ENCODE data around the gene DEFB129.
A peak's percentile ranks its signal among the peaks of the same experiment; 100 is the strongest.

The DEFB129 gene

DNA sequence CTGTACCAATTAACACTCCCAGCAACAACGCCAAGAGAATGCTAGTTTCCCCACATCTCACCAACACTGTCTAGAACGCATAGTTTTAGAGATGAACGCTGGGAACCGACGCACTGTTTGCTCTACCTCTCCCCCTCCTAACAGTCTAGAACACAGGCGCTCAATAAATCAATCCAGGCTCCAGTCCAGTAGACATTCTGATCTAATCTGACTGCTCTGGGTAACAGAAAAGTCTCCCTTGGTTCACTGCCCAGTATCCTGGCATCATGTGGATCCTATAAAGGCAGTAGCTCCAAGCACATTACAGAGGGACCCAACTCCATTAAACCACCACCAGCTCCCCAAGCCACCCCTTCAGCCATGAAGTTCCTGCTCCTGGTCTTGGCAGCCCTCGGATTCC lies 30.4 kb downstream of the DEFB129 start, which contains the start of gene DEFB132:
Gene DEFB132 (plus strand): TSS at position 306 of the 400 bp plus-strand sequence. CDS start 55 bp downstream, at position 361.
- no peak for DNase-seq

DNA sequence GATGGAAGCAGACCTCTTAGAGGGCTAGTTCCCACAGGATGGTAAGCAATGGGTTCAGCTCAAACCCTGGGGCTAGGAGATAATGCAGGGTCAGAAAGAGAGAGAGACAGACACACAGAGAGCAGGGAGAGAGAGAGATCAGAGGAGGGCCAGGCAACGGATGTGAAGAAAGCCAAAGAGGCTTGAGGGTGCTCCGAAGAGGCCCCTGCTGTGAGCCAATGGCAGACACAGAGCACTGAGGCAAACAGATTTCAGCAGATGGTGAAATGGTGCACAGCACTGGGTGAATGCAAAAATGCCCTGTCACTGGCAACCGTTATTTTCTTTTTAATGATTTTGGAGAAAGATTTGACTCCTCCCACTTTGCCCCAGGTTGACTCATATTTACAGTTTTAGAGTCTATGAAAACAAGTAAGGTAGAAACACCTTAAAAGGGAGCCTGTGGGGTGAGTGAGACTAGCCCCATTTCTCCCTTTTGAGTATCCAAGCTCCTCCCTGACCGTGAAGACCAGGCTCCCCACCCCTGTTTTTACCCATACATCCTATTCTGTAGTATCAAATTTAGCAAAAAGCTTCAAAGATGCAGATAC lies 31.3 kb downstream of the DEFB129 start:
- DNase-seq = no peak

GRCh38 chr20:258963-259362 lies 31.9 kb downstream of the DEFB129 start:
- no peak for DNase-seq

DNA sequence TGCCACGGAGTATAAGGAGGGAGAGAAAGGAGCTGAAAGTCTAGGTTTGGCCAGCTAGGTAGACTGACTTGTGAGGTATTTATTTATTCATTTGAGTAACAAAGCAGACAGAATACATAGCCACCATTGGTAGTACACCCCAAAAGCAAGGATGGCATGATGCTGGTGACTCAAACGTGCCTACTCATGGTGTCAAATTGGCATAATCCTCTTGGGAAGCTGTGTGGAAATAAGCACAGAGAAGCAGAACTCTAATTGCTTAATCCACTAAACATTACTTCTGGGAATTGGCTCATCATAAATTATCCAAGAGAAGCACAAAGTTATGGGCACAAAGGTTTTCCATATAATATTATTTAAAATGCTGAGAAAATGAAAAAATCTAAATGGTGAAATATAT lies 32.9 kb downstream of the DEFB129 start:
- no peak for DNase-seq

- no peak for DNase-seq
Observed at GRCh38 chr20:263701-264100, 36.6 kb downstream of the DEFB129 start.

- DNase-seq = peak; percentile 91
Observed at GRCh38 chr20:266596-267562, 39.8 kb downstream of the DEFB129 start.

GRCh38 chr20:270517-270916 lies 43.5 kb downstream of the DEFB129 start:
- no peak for DNase-seq

DNA sequence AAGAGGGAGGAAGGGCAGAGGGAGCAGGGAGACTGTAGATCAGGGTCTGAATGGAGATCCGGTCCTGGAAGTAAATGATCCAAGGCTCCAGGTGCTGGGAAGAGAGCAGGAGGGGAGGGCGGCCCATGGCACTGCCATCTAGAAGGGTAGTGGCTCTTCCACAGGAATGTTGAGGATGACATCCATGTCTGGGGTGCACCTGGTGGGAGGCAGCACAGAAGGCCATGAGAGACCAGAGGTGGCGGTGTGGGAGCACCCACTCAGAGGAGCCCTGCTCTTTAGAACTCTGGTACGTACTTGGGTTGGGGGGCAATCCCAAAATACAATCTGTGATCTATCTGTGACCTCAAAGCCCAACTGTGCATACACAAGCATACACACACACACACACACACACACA lies 44.0 kb downstream of the DEFB129 start:
- no peak for DNase-seq

DNA sequence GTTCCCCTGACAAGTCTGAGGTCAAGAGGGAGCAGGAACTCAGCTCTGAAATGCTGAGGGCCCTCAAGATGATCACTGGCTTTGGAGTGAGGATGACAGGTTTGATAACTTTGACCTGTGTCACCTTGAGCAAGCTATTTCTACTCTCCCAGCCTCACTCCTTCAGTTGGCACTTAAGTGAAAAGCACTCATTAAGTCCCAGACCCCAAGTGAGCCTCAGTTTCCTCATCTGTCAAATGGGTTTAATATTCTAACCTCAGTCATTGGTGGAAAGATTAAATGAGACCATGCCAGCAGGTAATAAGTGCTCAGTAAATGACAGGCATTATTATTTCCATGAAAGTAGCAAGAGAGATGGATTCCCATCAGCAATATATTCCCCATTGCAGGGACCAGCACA lies 44.5 kb downstream of the DEFB129 start:
- no peak for DNase-seq

GRCh38 chr20:272718-273117 lies 45.7 kb downstream of the DEFB129 start:
- DNase-seq = no peak

DNA sequence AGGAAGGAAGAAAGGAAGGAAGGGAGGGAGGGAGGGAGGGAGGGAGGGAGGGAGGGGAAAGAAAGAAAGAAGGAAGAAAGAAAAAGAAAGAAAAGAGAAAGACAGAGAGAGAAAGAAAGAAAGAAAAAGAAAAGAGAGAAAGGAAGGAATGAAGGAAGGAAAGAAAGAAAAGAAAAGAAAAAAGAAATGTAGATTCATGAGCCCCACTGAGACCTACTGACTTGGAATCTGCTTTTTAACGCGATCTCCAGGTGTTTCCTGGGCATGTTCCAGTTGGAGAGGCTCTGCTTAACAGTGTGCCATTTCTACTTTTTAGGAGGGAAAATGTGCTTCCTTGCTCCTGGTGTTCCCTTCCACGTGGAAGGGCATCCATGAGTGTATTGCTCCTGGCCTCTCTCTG lies 46.8 kb downstream of the DEFB129 start:
- no peak for DNase-seq

GRCh38 chr20:275791-276190 lies 48.7 kb downstream of the DEFB129 start:
- no peak for DNase-seq

DNA sequence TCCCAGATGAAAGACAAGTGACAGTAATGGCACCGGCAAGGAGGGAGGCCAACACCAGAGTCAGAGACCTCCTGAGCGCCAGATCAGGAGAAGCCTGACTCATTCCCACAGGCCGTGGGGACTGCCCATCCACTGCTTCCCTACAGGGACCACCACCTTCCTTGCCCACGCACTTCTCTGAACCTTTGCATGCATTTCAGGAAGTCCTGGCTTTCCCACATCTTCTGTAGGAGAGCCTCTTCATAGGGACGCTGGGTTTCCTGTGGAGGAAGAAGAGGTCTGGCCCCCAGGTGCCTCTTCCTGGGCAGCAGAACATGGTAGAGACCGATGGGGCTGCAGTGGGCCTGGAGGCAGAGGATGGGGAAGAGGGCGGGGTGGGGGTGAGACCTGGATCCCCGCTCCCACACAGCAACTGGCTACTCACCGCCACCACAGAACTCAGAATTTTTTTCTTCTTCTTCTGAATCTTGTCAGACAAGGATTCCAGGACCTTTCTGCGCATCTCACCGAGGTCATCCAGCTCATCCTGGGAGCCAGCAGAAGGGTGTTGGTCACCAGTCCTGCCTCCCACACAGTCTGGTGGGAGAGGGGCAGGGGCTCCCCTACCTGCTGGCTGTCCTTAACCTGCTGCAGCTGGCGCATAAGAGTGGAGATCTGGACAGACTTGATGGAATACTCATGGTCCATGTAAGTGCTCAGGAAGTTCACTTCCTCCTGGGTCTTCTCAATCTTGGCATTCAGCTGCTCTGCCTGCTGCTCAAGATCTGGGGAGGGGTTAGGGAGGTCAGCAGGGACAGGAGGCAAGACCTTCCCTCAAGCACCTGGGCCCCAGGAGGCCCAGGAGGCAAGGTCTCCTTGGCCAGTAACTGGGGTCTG lies 49.8 kb downstream of the DEFB129 start:
- no peak for DNase-seq

DNA sequence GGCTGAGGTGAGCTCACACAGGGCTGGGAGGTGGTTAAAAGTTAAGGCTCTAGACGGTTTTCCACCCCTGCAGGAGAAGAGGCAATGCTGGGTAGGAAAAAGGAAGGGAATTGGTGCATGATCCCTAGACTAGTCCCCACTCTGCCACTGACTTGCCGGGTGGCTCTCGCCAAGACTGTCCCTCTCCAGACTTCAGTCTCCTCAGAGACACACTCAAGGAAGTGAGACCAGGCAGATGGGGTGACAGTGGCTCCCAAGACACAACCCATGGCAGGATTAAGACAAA lies 50.4 kb downstream of the DEFB129 start:
- no peak for DNase-seq

DNA sequence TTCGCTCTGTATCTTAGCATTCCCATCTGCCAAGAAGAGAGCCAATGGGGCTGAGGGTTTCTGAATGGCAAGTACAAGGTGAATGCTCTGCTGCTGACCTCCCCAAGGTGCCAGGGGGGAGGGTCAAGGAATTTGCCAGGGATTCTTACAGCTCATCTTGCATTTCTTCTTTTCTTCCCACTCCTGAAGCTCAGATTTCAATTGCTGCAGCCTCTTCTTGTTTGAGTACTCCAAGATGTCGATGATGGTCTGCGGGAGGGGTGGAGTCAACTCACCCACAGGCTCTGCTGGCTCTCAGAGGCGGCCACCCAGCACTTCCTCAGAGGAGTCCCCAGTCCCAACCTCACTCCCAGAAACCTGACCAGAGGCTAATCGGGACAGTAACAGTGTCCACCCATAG lies 51.1 kb downstream of the DEFB129 start:
- DNase-seq = no peak

DNA sequence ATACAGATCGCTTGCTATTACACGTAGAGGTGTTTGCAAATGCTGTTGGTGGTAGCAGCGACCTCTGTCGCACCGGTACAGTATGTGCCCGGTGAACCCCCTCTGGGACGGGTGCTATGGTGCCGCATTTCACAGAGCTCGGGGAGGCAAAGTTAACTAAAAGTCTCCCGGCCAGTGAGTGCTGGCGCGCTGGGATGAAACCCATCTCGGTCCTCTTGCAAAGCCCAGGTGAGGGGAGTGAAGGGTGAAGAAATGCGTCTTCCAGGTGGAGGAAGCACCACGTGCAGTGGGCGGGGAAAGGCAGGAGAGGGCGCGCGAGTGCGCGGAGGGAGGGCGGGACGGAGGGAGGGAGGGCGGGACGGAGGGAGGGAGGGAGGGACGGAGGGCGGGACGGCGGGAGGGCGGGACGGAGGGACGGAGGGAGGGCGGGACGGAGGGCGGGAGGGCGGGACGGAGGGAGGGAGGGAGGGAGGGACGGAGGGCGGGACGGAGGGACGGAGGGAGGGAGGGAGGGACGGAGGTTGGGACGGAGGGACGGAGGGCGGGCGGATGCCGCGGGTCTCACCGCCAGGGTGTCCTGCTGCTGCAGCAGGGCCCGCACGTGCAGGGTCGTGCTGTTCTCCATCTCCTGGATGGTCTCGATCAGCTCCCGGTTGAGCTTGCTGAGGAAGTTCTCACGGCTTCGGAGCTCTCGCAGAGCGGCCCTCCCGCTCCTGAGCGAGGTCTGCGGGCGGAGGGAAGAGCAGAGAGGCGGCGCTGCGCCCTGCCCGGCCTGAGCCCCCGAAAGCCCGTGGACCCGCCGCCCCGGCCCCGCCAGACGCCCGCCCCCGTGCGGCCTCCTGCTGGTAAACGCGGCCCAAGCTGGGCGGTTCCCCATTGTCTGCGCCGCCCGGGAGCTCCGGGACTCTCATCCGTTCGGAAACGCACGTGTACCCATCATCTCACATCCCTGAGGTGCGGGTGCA lies 51.8 kb downstream of the DEFB129 start:
- DNase-seq = peak; percentile 71
